SK-N-SH treated with all-trans-retinoic acid at 6 μM for 48 hours (cell line): ENCODE measurements around the gene PSORS1C1.

Source experiments
- BACH2 ChIP-seq: fragments of 250-450 bp; sonication (Bioruptor Pico); IDR thresholded peaks from 2 replicates; pipeline ENCODE4 v1.9.0; 2021; ENCODE audit warnings: mild to moderate bottlenecking, borderline replicate concordance
- CREB5 ChIP-seq: fragments of 250-450 bp; sonication (Bioruptor Pico); IDR thresholded peaks from 2 replicates; pipeline ENCODE4 v1.5.1; 2020; ENCODE audit warnings: low read depth, mild to moderate bottlenecking, moderate library complexity
- CSDC2 ChIP-seq: fragments of 250-450 bp; sonication (Bioruptor Pico); IDR thresholded peaks from 2 replicates; pipeline ENCODE4 v1.5.0; 2020; ENCODE audit warnings: mild to moderate bottlenecking, moderate library complexity
- OSR1 ChIP-seq: fragments of 250-450 bp; sonication (Bioruptor Pico); IDR thresholded peaks from 2 replicates; pipeline ENCODE4 v1.8.0; 2022; ENCODE audit warnings: moderate library complexity, mild to moderate bottlenecking, inconsistent platforms
- PATZ1 ChIP-seq: fragments of 250-450 bp; sonication (Bioruptor Pico); IDR thresholded peaks from 2 replicates; pipeline ENCODE4 v1.8.0; 2020; ENCODE audit warnings: mild to moderate bottlenecking, moderate library complexity, borderline replicate concordance
- PPARA ChIP-seq: fragments of 250-450 bp; sonication (Bioruptor Pico); IDR thresholded peaks from 2 replicates; pipeline ENCODE4 v1.5.0; 2020; ENCODE audit warnings: mild to moderate bottlenecking, borderline replicate concordance
- TCF4 ChIP-seq: fragments of 250-450 bp; sonication (Bioruptor Pico); IDR thresholded peaks from 2 replicates; pipeline ENCODE4 v1.8.0; 2021; ENCODE audit warnings: mild to moderate bottlenecking, moderate library complexity, borderline replicate concordance
- TOX ChIP-seq: fragments of 250-450 bp; sonication (Bioruptor Pico); IDR thresholded peaks from 2 replicates; pipeline ENCODE4 v1.8.0; 2021; ENCODE audit warnings: mild to moderate bottlenecking, moderate library complexity, borderline replicate concordance
- TSHZ2 ChIP-seq: fragments of 250-450 bp; sonication (Bioruptor Pico); IDR thresholded peaks from 2 replicates; pipeline ENCODE4 v1.5.0; 2020; ENCODE audit warnings: mild to moderate bottlenecking, moderate library complexity
- ZFP30 ChIP-seq: fragments of 450-650 bp; formaldehyde crosslinking; IDR thresholded peaks from 2 replicates; pipeline ENCODE4 v1.5.0; 2022; ENCODE audit warnings: mild to moderate bottlenecking, moderate library complexity
- ZNF70 ChIP-seq: fragments of 450-650 bp; formaldehyde crosslinking; IDR thresholded peaks from 2 replicates; pipeline ENCODE4 v1.5.0; 2020; ENCODE audit warnings: mild to moderate bottlenecking, moderate library complexity
- ZNF8 ChIP-seq: fragments of 450-650 bp; formaldehyde crosslinking; IDR thresholded peaks from 2 replicates; pipeline ENCODE4 v1.5.0; 2020; ENCODE audit warnings: mild to moderate bottlenecking, moderate library complexity

- TF ChIP-seq OSR1 (CRISPR knock-in tag), result no peak
- no peak for TF ChIP-seq ZNF70 (CRISPR knock-in tag)
- no peak for TF ChIP-seq PPARA (CRISPR knock-in tag)
- no peak for TF ChIP-seq PATZ1
- TF ChIP-seq CSDC2 (CRISPR knock-in tag), result no peak
- no peak for TF ChIP-seq BACH2 (CRISPR knock-in tag)
- TF ChIP-seq ZFP30 (CRISPR knock-in tag), result no peak
- no peak for TF ChIP-seq CREB5 (CRISPR knock-in tag)
- TF ChIP-seq TOX, result no peak
- TF ChIP-seq ZNF8 (CRISPR knock-in tag), result no peak
- no peak for TF ChIP-seq TSHZ2 (CRISPR knock-in tag)
- TF ChIP-seq TCF4 (CRISPR knock-in tag), result no peak
Observed at GRCh38 chr6:31144296-31144969, 29.8 kb downstream of the PSORS1C1 start.
